OCI-LY1 (cell line): ENCODE results near the gene HMCES.

Experiments used
- H2AFZ ChIP-seq: fragments of 200-600 bp; sonication (generic), shearing (Covaris generic); 2 replicates; pipeline ENCODE4 v1.6.0; 2014; ENCODE audit warnings: antibody characterized with exemption, mild to moderate bottlenecking, low read length
- H3F3A ChIP-seq: fragments of 200-600 bp; sonication (generic), shearing (Covaris generic); 2 replicates; pipeline ENCODE4 v1.6.0; 2014; ENCODE audit warnings: mild to moderate bottlenecking, antibody characterized with exemption, low read length, moderate library complexity; ENCODE audit not compliant: insufficient read depth
- H3K27ac ChIP-seq: fragments of 200-600 bp; sonication (generic); 2 replicates; pipeline ENCODE4 v1.5.1; 2014; ENCODE audit warnings: low read length, mixed run types, mild to moderate bottlenecking, low read depth; ENCODE audit not compliant: poor library complexity, severe bottlenecking
- H3K27me3 ChIP-seq: fragments of 200-600 bp; sonication (generic); 2 replicates; pipeline ENCODE4 v1.6.0; 2014; ENCODE audit warnings: antibody characterized with exemption, mild to moderate bottlenecking, low read length, moderate library complexity; ENCODE audit not compliant: insufficient read depth
- H3K36me3 ChIP-seq: fragments of 200-600 bp; sonication (generic); 2 replicates; pipeline ENCODE4 v1.6.1; 2014; ENCODE audit warnings: mild to moderate bottlenecking, antibody characterized with exemption, low read length, moderate library complexity, mixed read lengths; ENCODE audit not compliant: insufficient read depth
- H3K4me1 ChIP-seq: fragments of 200-600 bp; sonication (generic); 2 replicates; pipeline ENCODE4 v1.5.1; 2014; ENCODE audit warnings: mild to moderate bottlenecking, low read length, moderate library complexity; ENCODE audit not compliant: insufficient read depth, severe bottlenecking
- H3K4me2 ChIP-seq: fragments of 200-600 bp; sonication (generic), shearing (Covaris generic); 2 replicates; pipeline ENCODE4 v1.6.1; 2014; ENCODE audit warnings: low read length
- H3K4me3 ChIP-seq: fragments of 200-600 bp; sonication (generic); 2 replicates; pipeline ENCODE4 v1.5.1; 2014; ENCODE audit warnings: low read length, low read depth, mild to moderate bottlenecking, mixed read lengths; ENCODE audit not compliant: poor library complexity, severe bottlenecking
- H3K79me2 ChIP-seq: fragments of 200-600 bp; shearing (Covaris generic); 2 replicates; pipeline ENCODE4 v1.6.1; 2016; ENCODE audit warnings: mixed run types, low read length, mixed read lengths; ENCODE audit not compliant: insufficient read depth
- H3K9ac ChIP-seq: fragments of 200-600 bp; sonication (generic), shearing (Covaris generic); 2 replicates; pipeline ENCODE4 v1.6.1; 2014; ENCODE audit warnings: mild to moderate bottlenecking, low read length, mixed read lengths
- H3K9me2 ChIP-seq: fragments of 200-600 bp; sonication (generic), shearing (Covaris generic); 2 replicates; pipeline ENCODE4 v1.6.1; 2014; ENCODE audit warnings: low read depth, mild to moderate bottlenecking, low read length, mixed read lengths
- H3K9me3 ChIP-seq: fragments of 200-600 bp; shearing (Covaris generic); 2 replicates; pipeline ENCODE4 v1.6.1; 2014; ENCODE audit warnings: low read length, mixed read lengths
- H4K20me1 ChIP-seq: fragments of 200-600 bp; sonication (generic), shearing (Covaris generic); 2 replicates; pipeline ENCODE4 v1.6.0; 2016; ENCODE audit warnings: mild to moderate bottlenecking, low read length; ENCODE audit not compliant: insufficient read depth
- EZH2 ChIP-seq: fragments of 200-600 bp; sonication (generic), shearing (Covaris generic); IDR thresholded peaks from 2 replicates; pipeline ENCODE4 v1.8.0; 2017; ENCODE audit warnings: borderline replicate concordance, mixed run types, mild to moderate bottlenecking, antibody characterized with exemption, low read length, moderate library complexity, mixed read lengths
- TF ChIP-seq, protein P1 (sequence below): fragments of 200-600 bp; sonication (generic), shearing (Covaris generic); IDR thresholded peaks from 2 replicates; pipeline ENCODE4 v1.5.1; 2017; ENCODE audit warnings: mild to moderate bottlenecking, antibody characterized with exemption, low read length, moderate library complexity, mixed read lengths

Gene HMCES

DNA sequence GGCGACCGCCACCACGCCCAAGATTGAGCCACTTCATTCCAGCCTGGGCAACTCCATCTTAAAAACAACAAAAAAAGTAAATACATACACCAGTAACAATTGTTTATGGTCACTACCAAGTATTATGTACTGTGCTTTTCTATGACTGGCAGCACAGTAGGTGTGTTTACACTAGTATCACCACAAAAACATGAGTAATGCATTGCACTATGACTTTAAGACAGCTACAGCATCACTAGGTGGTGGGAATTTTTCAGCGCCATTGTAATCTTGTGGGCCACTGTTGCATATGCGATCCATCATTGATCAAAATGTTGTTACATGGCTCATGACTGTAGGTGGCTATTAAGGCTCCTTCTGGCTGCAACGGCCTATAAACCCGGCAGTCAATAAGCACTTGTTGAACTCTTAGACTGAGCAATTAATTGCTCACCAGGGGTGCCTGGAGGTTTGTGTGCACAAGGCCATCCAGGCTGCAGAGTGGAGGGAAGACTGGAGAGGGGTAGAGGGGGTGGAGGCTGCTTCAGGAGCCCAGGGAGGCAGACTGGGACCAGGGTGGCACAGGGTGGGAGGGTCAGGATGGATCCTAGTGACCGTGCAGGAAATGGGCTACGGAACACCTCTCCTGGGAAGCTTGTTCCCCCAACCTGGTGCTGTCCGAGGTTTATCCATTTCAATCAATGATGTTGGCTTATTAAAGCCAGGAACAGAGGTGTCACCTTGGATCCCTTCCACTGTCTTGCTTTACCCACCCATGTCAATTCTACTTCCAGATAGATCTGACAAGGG lies 47.1 kb upstream of the HMCES start:
- H3K27ac ChIP-seq: peak overlapping the region; percentile 50
- H3K9me2 ChIP-seq: no peaks in the 10 kb centered on the region
- H3K36me3 ChIP-seq: no peaks in the 10 kb centered on the region
- no peak overlapping the region for H2AFZ ChIP-seq
- H3K4me2 ChIP-seq: no peak overlapping the region
- no peaks in the 10 kb centered on the region for H3K79me2 ChIP-seq
- peaks cover 29% of the 10 kb centered on the region for H3K4me1 ChIP-seq
- H4K20me1 ChIP-seq: no peaks in the 10 kb centered on the region
- no peaks in the 10 kb centered on the region for H3K27me3 ChIP-seq
- no peak overlapping the region for H3K9ac ChIP-seq
- H3K4me3 ChIP-seq: no peak overlapping the region
- TF ChIP-seq, protein P1, sequence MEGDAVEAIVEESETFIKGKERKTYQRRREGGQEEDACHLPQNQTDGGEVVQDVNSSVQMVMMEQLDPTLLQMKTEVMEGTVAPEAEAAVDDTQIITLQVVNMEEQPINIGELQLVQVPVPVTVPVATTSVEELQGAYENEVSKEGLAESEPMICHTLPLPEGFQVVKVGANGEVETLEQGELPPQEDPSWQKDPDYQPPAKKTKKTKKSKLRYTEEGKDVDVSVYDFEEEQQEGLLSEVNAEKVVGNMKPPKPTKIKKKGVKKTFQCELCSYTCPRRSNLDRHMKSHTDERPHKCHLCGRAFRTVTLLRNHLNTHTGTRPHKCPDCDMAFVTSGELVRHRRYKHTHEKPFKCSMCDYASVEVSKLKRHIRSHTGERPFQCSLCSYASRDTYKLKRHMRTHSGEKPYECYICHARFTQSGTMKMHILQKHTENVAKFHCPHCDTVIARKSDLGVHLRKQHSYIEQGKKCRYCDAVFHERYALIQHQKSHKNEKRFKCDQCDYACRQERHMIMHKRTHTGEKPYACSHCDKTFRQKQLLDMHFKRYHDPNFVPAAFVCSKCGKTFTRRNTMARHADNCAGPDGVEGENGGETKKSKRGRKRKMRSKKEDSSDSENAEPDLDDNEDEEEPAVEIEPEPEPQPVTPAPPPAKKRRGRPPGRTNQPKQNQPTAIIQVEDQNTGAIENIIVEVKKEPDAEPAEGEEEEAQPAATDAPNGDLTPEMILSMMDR: no peak
- TF ChIP-seq EZH2: no peak
- 0 out of 2 replicates have a peak, but pooled peaks cover 4% of the 10 kb centered on the region for H3F3A ChIP-seq
- no peaks in the 10 kb centered on the region for H3K9me3 ChIP-seq

DNA sequence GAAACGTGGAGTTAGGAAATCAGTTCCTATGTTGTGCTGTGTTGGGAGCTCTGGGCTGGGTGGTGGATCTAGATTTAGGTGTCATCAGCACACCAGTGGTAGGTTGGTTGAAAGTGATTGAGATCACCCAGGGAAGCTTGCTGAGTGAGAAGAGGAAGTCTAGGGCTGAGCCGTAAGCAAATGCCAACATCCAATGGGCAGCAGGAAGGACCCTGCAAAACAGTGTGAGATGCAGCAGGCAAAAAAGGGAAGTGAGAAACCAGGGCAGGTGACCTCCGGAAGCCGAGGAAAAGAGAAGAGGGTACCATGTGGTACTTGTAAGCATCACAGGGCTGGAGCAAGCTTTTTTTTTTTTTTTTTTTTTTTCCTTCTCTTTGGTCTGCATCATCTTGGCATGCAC lies 45.1 kb upstream of the HMCES start:
- peak overlapping the region; percentile 86 for H3K27ac ChIP-seq
- no peaks in the 10 kb centered on the region for H4K20me1 ChIP-seq
- H3K9me3 ChIP-seq: no peaks in the 10 kb centered on the region
- H3K4me3 ChIP-seq: no peak overlapping the region
- no peak overlapping the region for H2AFZ ChIP-seq
- H3K79me2 ChIP-seq: no peaks in the 10 kb centered on the region
- no peaks in the 10 kb centered on the region for H3K9me2 ChIP-seq
- 0 out of 2 replicates have a peak, but pooled peaks cover 4% of the 10 kb centered on the region for H3F3A ChIP-seq
- TF ChIP-seq, protein P1: no peak
- H3K36me3 ChIP-seq: no peaks in the 10 kb centered on the region
- no peak overlapping the region for H3K9ac ChIP-seq
- peak overlapping the region; percentile 12; the same call in 1 of the 2 replicates for H3K4me2 ChIP-seq
- H3K4me1 ChIP-seq: peaks cover 29% of the 10 kb centered on the region
- H3K27me3 ChIP-seq: no peaks in the 10 kb centered on the region

DNA sequence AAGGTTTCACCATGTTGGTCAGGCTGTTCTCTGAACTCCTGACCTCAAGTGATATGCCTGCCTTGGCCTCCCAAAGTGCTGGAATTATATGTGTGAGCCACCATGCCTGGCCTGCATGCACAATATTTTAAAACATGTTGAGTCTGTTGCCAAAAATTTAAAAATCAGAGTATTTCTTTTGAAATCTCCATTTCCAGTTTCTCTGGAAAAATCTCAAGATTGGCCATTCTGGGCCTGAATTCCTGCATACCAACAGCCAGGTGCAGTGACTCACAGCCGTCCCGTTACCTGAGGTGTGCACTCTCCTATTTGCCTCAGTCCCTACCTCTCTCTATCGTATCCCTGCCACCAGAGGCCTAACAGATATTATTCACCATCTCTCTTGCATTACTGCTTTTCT lies 44.2 kb upstream of the HMCES start:
- Histone ChIP-seq H3K36me3 (no peaks in the 10 kb centered on the region), H3K4me1 (peaks cover 29% of the 10 kb centered on the region), H3K9me3 (no peaks in the 10 kb centered on the region), H3K9ac (no peak overlapping the region), H4K20me1 (no peaks in the 10 kb centered on the region), H3K79me2 (no peaks in the 10 kb centered on the region), H2AFZ (no peak overlapping the region), H3K27me3 (no peaks in the 10 kb centered on the region), H3F3A (0 out of 2 replicates have a peak, but pooled peaks cover 4% of the 10 kb centered on the region), H3K9me2 (no peaks in the 10 kb centered on the region), H3K27ac (peak overlapping the region; percentile 86), H3K4me3 (no peak overlapping the region), H3K4me2 (peak overlapping the region; percentile 18; the same call in 1 of the 2 replicates)
- no peak for TF ChIP-seq EZH2
- TF ChIP-seq, protein P1: no peak
